ENCODE results near the gene IGSF6.
A peak's percentile ranks its signal among the peaks of the same experiment; 100 is the strongest.
"Not testable (repeated sequence)": the region's sequence is repeated elsewhere in the genome, so short reads cannot be mapped to it uniquely, and the experiment has no call there.

IGSF6 gene

DNA sequence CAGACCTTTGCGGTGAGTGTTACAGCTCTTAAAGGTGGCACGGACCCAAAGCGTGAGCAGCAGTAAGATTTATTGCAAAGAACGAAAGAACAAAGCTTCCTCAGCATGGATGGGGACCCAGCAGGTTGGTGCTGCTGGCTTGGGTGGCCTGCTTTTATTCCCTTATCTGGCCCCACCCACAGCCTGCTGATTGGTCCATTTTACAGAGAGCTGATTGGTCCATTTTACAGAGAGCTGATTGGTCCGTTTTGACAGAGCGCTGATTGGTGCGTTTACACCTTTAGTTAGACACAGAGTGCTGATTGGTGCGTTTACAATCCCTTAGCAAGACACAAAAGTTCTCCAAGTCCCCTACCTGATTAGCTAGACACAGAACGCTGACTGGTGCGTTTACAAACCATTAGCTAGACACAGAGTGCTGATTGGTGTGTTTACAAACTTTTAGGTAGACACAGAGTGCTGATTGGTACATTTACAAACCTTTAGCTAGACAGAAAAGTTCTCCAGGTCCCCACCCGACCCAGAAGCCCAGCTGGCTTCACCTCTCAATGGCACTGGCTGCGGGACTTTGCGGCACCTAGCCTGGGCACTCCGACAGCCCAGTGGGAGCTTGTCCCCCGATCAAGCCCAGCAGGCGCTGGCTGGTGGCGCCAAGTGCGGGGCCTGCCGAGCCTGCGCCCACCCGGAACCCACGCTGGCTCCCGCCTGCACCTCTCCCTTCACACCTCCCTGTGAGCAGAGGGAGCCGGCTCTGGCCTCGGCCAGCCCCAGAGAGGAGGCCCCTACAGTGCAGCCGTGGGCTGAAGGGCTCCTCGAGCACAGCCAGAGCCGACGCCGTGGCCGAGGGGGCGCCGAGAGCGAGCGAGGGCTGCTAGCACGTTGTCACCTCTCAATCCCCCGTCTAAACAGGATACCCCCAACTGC is 22.5 kb downstream of the IGSF6 start:
- DNase-seq (ENCODE audit: low spot score in 2 of 2); H3K27ac Mint-ChIP-seq; ATAC-seq (ENCODE audit: low read depth); H3K4me1 Mint-ChIP-seq; H3K9me3 Mint-ChIP-seq; H3K27me3 Mint-ChIP-seq; H3K4me3 Mint-ChIP-seq: not testable (repeated sequence)
- H3K36me3 Mint-ChIP-seq = peaks cover 17% of the 10 kb centered on the region

DNA sequence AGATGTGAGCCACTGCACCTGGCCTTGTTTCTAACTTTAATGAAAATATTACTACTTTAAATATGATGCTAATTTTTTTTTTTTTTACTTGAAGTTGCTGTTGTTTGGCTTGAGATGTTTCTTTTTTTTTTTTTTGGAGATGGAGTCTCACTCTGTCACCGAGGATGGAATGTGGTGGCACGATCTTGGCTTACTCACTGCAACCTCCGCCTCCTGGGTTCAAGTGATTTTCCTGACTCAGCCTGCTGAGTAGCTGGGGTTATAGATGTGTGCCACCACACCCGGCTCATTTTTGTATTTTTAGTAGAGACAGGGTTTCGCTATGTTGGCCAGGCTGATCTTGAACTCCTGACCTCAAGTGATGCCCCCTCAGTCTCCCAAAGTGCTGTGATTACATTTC is 23.6 kb downstream of the IGSF6 start:
- DNase-seq (ENCODE audit: low spot score in 2 of 2) (no peak), ATAC-seq (ENCODE audit: low read depth) (no peak)
- H3K4me3 Mint-ChIP-seq = no peak overlapping the region
- no peaks in the 10 kb centered on the region for H3K9me3 Mint-ChIP-seq
- no peaks in the 10 kb centered on the region for H3K27me3 Mint-ChIP-seq
- H3K27ac Mint-ChIP-seq = no peak overlapping the region
- H3K36me3 Mint-ChIP-seq = peaks cover 19% of the 10 kb centered on the region
- H3K4me1 Mint-ChIP-seq = peaks cover 8% of the 10 kb centered on the region

DNA sequence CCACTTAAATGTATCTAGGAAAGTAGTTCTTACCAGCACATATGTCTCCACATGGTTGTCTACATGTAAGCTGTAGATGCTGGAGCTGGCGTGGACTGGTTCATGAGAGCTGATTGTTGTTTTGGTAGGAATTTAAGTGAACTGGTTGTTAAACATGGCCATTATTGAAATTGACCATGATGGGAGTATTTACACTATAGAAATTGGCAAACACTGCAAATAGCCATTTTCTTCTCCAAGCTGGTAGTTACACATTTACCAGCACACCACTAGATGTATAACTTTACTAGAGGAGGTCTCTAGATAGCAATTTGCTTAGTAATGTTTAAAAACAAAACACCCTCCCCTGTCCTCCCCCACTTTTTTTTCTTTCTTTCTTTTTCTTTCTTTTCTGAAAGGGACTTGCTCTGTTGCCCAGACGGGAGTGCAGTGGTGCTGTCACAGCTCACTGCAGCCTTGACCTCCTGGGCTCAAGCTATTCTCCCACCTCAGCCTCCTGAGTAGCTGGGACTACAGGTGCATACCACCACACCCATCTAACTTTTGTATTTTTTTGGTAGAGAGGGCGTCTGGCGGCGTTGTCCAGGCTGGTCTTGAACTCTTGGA is 24.2 kb downstream of the IGSF6 start:
- Mint-ChIP-seq H3K4me3 (no peak overlapping the region), H3K4me1 (peaks cover 8% of the 10 kb centered on the region), H3K27me3 (no peaks in the 10 kb centered on the region), H3K36me3 (peaks cover 19% of the 10 kb centered on the region), H3K27ac (no peak overlapping the region), H3K9me3 (no peaks in the 10 kb centered on the region)
- no peak for ATAC-seq (ENCODE audit: low read depth)
- no peak for DNase-seq (ENCODE audit: low spot score in 2 of 2)

DNA sequence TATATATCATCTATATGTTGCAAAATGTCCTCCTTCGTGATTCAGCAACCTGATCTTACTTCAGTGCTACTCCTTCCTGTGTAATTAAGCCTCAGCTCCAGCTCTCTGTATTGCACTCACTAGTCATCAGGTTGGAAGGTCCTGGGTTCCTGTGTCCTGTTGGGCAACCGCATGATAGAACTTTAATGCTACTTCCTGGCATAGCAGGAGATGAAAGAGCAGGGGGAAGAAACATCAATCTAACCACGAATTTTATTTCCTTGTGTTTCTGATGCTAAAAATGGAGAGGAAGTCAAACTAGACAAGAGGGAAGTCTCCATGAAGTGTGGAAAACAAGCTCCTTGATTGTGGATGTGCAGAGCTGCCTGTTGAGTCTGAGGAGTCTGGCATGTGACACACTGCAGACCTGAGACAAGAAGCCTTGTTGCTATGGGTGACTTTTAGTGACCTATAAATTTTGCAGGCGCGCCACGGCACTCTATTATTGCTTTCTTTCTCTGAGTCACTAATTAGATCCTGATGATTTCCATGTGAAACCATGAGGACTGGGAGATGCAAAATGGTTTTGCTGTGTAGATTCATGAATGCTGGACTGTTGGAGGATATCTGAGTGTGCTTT is 25.6 kb downstream of the IGSF6 start:
- no peak overlapping the region for H3K4me3 Mint-ChIP-seq

DNA sequence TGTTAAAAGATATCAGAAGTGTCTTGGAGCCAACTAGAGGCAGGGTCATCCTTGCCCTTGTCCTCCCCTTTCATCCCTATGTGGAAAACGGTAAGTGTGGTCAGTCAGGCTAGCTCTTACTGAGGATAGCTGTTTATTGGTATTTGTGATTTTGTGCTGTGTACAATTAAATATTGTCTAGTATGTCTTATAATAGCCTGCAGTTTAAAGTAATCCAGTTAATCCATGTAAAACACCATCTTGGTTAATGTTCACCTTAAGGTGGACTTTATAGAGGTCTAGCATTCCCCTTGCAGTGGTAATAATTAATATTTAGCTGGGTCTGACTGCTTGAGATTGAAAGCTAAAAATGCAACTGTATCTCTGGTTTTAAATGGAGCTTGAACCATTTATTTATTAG is 27.4 kb downstream of the IGSF6 start:
- H3K27me3 Mint-ChIP-seq = no peaks in the 10 kb centered on the region
- peaks cover 5% of the 10 kb centered on the region for H3K4me1 Mint-ChIP-seq
- peaks cover 22% of the 10 kb centered on the region for H3K36me3 Mint-ChIP-seq
- no peak overlapping the region for H3K4me3 Mint-ChIP-seq
- ATAC-seq (ENCODE audit: low read depth) (no peak), DNase-seq (ENCODE audit: low spot score in 2 of 2) (no peak)
- H3K9me3 Mint-ChIP-seq = no peaks in the 10 kb centered on the region
- no peak overlapping the region for H3K27ac Mint-ChIP-seq

More for the DNA sequence above, 25.6 kb downstream of the IGSF6 start:
- no peaks in the 10 kb centered on the region for H3K27me3 Mint-ChIP-seq
- H3K4me1 Mint-ChIP-seq = peaks cover 6% of the 10 kb centered on the region
- DNase-seq (ENCODE audit: low spot score in 2 of 2) (no peak), ATAC-seq (ENCODE audit: low read depth) (no peak)
- H3K27ac Mint-ChIP-seq = no peak overlapping the region
- H3K36me3 Mint-ChIP-seq = peaks cover 19% of the 10 kb centered on the region
- no peaks in the 10 kb centered on the region for H3K9me3 Mint-ChIP-seq

DNA sequence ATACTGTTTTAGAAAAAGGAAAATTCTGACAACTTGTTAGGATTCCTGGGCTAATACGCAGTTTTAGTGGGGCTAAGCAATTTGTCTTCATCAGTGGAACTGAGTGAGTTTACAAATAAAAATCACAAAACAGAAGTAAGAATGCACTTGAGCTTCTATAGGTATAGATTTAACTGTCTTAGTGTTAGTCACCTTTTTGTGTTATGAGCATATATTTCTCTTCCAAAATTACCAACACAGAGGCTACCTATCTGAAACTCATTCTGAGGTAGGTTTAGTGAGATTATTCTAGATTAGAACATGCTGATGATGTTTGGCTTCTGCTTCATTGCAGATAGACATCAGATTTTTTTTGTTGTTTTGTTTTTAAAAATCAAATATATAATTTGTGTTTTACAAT is 29.9 kb downstream of the IGSF6 start:
- Mint-ChIP-seq H3K4me3 (no peak overlapping the region), H3K36me3 (peaks cover 21% of the 10 kb centered on the region), H3K27me3 (no peaks in the 10 kb centered on the region), H3K4me1 (peaks cover 8% of the 10 kb centered on the region), H3K9me3 (no peaks in the 10 kb centered on the region), H3K27ac (no peak overlapping the region)
- DNase-seq (ENCODE audit: low spot score in 2 of 2) (no peak), ATAC-seq (ENCODE audit: low read depth) (no peak)

DNA sequence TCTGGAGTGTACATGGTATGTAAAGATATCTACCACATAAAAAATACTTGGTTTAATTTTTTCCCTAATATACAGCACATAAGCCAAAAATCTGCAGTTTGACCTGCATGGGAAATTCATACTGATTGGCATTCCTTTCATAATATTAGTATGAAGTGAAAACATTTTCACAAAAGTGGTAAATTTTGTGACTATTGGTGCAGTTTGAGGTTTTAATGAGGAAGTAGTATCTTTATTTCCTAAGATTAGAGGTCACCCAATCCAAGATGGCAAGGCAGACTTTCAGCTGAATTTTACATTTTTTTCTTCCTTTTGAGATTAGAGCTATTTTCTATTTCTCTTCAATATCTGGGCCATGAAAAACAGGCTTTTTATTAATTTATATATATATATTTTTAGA is 31.8 kb downstream of the IGSF6 start:
- H3K27me3 Mint-ChIP-seq = no peaks in the 10 kb centered on the region
- no peaks in the 10 kb centered on the region for H3K9me3 Mint-ChIP-seq
- H3K27ac Mint-ChIP-seq = no peak overlapping the region
- peaks cover 11% of the 10 kb centered on the region for H3K4me1 Mint-ChIP-seq
- H3K36me3 Mint-ChIP-seq = peaks cover 14% of the 10 kb centered on the region
- no peak for ATAC-seq (ENCODE audit: low read depth)
- no peak overlapping the region for H3K4me3 Mint-ChIP-seq
- DNase-seq (ENCODE audit: low spot score in 2 of 2) = no peak

DNA sequence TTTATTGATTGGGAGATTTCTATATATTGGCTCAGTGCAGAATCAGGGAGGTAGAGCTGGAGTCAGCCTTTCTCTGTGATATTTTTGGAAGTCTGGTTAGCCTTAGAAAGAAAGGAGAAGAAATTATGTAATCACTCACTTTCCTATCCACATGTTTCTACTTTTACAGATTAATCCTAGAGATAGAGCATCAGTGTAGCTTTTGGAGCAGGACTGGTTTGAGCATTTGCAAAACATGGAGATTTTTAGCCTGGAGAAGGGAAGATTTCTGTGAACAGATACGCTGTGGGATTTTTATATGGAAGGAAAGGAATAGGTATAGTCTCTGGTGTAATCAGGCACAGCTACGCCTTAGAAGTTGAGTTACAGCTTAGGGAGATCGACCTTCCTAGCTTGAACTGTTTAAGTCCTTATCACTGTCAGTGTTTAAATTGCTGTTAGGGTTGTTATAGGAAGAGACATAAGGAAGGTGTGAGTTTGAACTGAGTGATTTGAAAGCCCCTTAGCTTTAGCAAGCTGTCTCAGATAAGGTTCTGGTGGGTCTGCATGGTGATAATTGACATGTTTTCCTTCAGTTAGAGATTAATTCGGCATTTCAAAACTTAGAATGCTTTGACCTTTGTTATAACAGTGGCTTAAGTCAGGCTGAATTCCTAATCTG is 32.5 kb downstream of the IGSF6 start:
- DNase-seq (ENCODE audit: low spot score in 2 of 2) (no peak), ATAC-seq (ENCODE audit: low read depth) (no peak)
- Mint-ChIP-seq H3K27ac (peak overlapping the region; percentile 36), H3K36me3 (peaks cover 13% of the 10 kb centered on the region), H3K27me3 (no peaks in the 10 kb centered on the region), H3K4me1 (peaks cover 13% of the 10 kb centered on the region), H3K4me3 (no peak overlapping the region), H3K9me3 (no peaks in the 10 kb centered on the region)

DNA sequence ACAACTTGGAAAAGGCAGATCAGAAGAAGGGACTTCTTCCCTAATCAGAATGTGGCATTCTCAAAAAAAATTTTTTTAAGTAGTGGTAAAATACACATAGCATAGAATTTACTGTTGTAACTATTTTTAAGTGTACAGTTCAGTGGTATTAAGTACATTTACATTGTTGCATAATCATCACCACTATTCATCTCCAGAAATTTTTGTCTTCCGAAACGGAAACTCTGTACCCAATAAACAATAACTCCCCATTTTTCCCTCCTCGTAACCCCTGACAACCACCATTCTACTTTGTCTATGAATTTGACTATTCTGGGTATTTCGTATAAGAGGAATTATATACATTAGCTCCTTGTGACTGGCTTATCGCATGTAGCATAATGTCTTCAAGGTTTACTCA is 34.1 kb downstream of the IGSF6 start:
- no peak overlapping the region for H3K27ac Mint-ChIP-seq
- H3K4me1 Mint-ChIP-seq = peaks cover 13% of the 10 kb centered on the region
- H3K36me3 Mint-ChIP-seq = peaks cover 13% of the 10 kb centered on the region
- no peak for DNase-seq (ENCODE audit: low spot score in 2 of 2)
- ATAC-seq (ENCODE audit: low read depth) = no peak
- H3K4me3 Mint-ChIP-seq = no peak overlapping the region
- H3K27me3 Mint-ChIP-seq = no peaks in the 10 kb centered on the region
- H3K9me3 Mint-ChIP-seq = no peaks in the 10 kb centered on the region

DNA sequence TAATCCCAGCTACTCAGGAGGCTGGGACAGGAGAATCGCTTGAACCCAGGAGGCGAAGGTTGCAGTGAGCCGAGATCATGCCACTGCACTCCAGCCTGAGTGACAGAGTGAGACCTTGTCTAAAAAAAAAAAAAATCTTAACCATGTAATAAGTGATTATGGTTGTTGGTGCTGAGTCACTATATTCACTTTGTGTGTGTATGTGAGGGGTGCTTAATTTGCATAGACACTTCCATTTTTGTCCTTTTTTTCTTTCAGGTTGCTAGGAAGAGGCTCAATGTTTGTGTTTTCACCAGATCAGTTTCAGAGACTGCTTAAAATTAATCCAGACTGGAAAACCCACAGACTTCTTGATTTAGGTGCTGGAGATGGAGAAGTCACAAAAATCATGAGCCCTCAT is 34.8 kb downstream of the IGSF6 start:
- no peak overlapping the region for H3K4me3 Mint-ChIP-seq
- no peak overlapping the region for H3K27ac Mint-ChIP-seq
- peak; percentile 29 for ATAC-seq (ENCODE audit: low read depth)
- no peaks in the 10 kb centered on the region for H3K9me3 Mint-ChIP-seq
- H3K27me3 Mint-ChIP-seq = no peaks in the 10 kb centered on the region
- H3K36me3 Mint-ChIP-seq = peaks cover 13% of the 10 kb centered on the region
- peaks cover 13% of the 10 kb centered on the region for H3K4me1 Mint-ChIP-seq
- DNase-seq (ENCODE audit: low spot score in 2 of 2) = no peak

DNA sequence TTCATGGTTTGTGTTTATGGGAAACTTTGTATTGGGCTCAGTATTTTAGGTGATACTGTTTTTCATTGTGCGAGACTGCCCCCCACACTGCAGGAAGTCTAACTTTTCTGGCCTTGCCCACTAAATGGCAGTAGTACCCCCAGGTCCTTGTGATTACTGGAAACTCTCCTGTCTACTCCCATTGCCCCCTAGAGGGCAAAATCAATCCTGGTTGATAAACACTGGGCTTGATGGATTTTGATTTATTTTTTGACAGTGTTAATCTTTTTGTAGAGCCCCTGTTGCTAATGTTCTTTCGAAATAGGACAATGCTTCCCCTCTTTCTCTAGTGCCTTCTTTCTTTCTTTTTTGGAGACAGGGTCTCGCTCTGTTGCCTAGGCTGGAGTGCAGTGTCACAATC is 37.5 kb downstream of the IGSF6 start:
- ATAC-seq (ENCODE audit: low read depth) (no peak), DNase-seq (ENCODE audit: low spot score in 2 of 2) (no peak)
- Mint-ChIP-seq H3K4me1 (peaks cover 20% of the 10 kb centered on the region), H3K9me3 (no peaks in the 10 kb centered on the region), H3K36me3 (peaks cover 9% of the 10 kb centered on the region), H3K27me3 (no peaks in the 10 kb centered on the region), H3K4me3 (no peak overlapping the region), H3K27ac (no peak overlapping the region)

DNA sequence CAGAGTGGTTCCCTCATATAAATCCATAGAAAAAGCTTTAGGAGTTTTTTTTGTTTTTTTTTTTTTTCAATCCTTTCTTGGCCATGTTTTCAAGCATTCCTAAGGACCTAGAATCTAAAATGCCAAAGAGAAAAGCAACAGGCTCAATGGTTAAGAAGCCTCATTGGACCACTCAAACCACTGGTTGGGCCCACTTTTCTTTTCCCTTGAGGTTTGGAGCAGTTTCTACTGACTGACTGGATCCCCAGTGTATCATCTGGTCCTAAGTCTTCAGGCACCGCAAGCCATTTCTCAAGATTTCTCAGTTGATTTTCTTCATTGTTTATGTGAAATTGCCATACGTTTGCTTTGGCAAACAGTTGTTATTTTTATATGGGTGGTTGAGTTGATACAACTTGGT is 38.6 kb downstream of the IGSF6 start:
- DNase-seq (ENCODE audit: low spot score in 2 of 2) (no peak), ATAC-seq (ENCODE audit: low read depth) (no peak)
- no peaks in the 10 kb centered on the region for H3K27me3 Mint-ChIP-seq
- H3K4me1 Mint-ChIP-seq = peaks cover 26% of the 10 kb centered on the region
- H3K9me3 Mint-ChIP-seq = no peaks in the 10 kb centered on the region
- no peak overlapping the region for H3K27ac Mint-ChIP-seq
- no peak overlapping the region for H3K4me3 Mint-ChIP-seq
- H3K36me3 Mint-ChIP-seq = peaks cover 7% of the 10 kb centered on the region

DNA sequence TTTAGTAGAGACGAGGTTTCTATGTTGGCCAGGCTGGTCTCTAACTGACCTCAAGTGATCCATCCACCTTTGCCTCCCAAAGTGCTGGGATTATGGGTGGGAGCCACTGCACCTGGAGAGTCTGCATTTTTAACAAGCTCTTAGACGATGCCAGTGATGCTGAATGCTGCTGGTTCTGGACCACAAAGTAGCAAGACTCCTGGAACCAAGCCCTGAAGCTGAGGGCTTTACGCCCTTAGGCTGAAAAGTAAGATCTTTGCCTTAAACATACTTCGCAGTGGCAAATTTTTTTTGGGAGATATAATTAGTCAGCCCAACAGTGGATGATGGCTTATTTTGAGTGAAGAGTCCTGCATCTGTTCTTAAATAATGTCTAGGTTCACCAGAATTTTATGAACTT is 39.0 kb downstream of the IGSF6 start:
- Mint-ChIP-seq H3K4me1 (peaks cover 29% of the 10 kb centered on the region), H3K27ac (no peak overlapping the region), H3K4me3 (no peak overlapping the region), H3K9me3 (no peaks in the 10 kb centered on the region), H3K36me3 (peaks cover 7% of the 10 kb centered on the region), H3K27me3 (no peaks in the 10 kb centered on the region)
- no peak for ATAC-seq (ENCODE audit: low read depth)
- no peak for DNase-seq (ENCODE audit: low spot score in 2 of 2)
